HG02943 (cell line): ENCODE results near the gene CMYA5.
"Not testable (repeated sequence)": the region's sequence is repeated elsewhere in the genome, so short reads cannot be mapped to it uniquely, and the experiment has no call there.

Experiments
- ATAC-seq: cut with Tn5 transposase; IDR thresholded peaks from one replicate; pipeline ENCODE4 v1.9.1; 2021; ENCODE audit warnings: mild to moderate bottlenecking, low read depth, moderate library complexity; ENCODE audit not compliant: unreplicated experiment

Gene CMYA5

DNA sequence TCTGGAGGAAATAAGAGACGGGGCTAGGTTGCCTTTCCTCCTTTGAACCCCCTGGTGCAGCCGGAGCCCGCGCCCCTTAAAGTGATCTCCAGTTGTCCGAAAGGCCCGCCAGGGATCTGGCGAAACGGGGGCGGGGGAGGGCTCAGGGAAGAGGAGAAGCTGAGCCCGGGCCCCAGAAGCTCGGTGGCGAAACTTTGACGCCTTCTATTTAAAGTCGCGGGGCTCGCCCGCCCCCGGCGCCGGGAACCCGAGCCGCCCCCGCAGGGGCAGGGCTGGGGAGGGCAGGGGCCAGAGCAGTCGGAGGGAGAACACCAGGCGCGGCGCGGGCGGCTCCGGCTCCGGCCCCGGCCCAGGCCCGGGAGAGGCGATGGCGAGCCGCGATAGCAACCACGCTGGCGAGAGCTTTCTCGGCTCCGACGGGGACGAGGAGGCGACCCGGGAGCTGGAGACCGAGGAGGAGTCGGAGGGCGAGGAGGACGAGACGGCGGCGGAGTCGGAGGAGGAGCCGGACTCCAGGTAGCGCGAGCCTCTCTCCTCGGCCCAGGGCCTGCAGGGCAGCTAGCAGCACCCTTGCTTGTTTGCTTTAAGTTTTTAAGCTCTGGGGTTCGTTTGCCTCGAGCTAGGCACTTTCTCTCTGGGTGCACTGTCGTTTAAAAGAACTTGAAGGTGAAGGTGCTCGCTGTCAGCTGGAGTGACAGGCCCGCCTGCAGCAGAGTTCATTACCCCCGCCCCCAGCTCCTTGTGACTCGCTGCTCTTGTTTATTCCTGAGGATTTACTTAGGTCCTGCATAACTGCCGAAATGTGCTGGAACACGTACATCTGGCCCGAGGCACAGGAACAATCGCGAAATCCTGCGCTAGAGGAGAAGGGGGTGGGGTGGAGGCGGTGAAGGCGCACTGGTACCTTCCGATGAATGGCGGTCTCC is at the start of gene CMYA5:
Gene CMYA5, plus strand, starts transcription at position 296 of the 926 bp plus-strand sequence. Its CDS starts 72 bp downstream, at position 368.
- ATAC-seq, result no peak

DNA sequence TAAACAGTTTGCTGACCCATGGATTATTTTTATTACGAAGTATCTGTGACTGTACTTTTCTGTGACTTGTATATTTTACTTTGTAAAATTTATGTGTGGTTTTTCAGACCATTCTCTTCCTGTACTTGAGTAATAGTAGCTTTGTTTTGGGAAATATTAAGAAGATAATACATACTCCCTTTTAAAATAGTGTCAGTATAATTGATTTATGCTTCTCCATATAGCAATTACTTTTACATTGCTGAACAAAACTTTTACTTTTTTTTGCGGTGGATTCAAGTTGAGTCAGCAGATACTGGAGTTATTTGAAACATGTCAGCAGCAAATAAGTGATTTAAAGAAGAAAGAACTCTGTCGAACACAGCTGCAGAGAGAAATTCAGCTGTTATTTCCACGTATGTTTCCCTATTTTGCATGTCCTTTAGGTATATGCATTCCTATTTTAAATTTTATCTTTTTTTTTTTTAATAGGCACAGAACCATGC is 49.0 kb upstream of the CMYA5 start:
- no peak for ATAC-seq

DNA sequence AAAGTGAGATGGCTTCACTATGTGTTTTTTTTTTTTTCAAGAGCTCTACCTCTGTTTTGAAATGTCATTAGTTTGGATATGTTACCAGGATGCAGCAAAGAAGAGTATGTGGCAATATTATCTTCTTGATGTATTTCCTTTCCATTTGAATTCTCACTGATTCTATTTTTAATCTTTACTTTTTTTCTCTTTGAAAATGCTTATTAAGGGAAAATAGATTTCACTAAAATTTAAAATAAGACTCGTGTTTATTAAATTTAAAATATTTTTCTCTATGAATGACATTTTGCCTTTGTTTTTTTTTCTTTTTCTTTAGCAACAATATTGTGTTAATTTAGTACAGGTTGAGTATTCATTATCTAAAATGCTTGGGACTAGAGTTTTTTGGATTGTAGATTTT is 48.2 kb upstream of the CMYA5 start:
- ATAC-seq, result no peak

DNA sequence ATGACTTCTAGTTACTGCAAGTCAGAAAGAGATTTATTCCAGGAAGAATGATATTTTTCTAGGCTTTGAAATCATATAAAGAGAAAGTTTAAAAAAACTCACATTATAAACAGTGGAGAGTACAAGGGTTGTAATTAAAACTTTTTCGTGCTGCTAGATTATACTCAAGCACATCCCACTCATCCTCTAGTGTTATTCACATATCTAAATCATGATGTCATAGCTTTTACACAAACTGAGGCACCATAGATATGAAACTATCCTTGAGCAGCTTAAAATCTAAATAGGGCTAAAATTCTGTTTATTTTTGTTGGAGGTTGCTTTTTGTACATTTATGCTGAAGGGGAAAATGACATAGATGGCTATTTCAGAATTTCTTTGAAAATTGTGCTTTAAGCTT is 47.4 kb upstream of the CMYA5 start:
- ATAC-seq, result no peak

DNA sequence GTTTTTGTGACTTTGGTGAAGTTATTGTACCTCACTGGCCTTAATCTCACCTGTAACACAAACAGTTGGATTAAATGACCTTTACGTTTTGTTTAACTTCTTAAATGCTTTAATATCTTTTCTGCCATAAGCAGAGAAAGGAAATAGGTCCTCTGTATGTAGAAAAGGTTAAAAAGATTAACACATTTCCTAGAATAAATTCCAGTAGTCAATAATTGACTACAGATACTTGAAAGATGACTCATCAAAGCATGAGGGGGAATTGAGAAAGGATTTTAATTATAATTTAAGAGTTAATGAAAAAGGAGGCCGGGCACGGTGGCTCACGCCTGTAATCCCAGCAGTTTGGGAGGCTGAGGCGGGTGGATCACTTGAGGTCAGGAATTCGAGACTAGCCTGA is 35.8 kb upstream of the CMYA5 start:
- ATAC-seq, result no peak

DNA sequence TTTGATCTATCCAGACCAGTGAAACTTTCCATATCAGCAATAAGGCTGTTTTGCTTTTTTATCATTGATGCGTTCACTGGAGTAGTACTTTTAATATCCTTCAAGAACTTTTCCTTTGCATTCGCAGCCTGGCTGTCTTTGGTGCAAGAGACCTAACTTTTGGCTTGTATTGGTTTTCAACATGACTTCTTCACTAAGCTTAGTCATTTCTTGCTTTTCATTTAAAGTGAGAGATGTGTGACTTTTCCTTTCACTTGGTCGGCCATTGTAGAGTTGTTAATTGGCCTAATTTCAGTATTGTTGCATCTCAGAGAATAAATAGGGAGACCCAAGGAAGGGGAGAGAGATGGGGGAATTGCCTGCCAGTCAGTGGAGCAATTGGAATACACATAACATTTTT is 26.4 kb upstream of the CMYA5 start:
- no peak for ATAC-seq

DNA sequence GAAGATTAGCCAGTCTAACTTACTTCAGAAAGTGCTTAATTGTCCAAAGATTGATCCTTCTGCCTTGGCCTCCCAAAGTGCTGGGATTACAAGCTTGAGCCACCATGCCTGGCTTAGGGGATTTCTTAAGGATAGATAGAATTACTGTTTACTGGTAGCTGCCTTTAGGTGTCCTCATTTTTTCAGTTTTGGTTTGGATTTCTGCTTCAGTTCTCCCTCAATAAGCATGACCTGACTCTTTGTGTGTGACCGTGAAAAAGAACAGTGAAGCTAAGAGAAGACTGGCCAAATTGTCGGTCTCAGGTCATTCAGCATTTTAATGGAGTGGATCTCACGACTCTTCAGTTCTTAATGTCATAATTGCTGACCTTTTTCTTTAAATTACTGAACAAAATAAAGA is 22.9 kb upstream of the CMYA5 start:
- ATAC-seq, result no peak

DNA sequence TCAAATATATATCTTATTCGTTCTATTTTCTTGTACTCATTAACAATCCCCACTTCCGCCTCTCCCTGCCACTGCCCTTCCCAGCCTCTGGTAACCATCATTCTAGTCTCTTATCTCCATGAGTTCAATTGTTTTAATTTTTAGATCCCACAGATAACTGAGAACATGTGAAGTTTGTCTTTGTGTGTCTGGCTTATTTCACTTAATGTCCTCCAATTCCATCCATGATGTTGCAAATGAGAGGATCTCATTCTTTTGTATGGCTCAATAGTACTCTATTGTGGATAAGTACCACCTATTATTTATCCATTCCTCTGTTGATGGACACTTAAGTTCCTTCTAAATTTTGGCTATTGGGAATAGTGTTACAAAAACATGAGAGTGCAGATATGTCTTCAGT is 17.2 kb upstream of the CMYA5 start:
- no peak for ATAC-seq

DNA sequence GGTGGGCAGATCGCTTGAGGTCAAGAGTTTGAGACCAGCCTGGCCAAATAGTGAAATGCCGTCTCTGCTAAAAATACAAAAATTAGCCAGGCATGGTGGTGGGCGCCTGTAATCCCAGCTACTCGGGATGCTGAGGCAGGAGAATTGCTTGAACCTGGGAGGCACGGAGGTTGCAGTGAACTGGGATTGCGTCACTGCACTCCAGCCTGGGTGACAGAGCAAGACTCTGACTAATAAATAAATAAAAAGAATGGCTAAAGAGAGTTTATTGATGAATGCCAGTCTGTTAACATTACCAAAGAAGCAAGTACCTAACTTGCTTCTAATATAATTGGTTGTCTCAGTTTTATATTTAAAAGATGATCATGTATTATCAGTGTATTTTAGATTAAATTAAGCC is 13.3 kb upstream of the CMYA5 start:
- ATAC-seq, result not testable (repeated sequence)

DNA sequence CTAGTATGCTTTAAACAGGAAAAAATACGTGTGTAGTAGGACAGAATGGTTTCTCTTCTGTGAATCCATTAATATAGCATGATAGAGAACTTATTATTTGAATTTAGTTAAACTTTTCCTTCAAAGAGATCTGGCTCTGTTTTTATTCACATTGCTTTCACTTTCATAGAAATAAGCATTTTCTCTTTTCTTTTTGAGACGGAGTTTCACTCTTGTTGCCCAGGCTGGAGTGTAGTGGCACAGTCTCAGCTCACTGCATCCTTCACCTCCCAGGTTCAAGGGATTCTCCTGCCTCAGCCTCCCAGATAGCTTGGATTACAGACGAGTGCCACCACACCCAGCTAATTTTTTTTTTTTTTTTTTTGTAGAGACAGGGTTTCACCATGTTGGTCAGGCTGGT is 7.5 kb upstream of the CMYA5 start:
- not testable (repeated sequence) for ATAC-seq

DNA sequence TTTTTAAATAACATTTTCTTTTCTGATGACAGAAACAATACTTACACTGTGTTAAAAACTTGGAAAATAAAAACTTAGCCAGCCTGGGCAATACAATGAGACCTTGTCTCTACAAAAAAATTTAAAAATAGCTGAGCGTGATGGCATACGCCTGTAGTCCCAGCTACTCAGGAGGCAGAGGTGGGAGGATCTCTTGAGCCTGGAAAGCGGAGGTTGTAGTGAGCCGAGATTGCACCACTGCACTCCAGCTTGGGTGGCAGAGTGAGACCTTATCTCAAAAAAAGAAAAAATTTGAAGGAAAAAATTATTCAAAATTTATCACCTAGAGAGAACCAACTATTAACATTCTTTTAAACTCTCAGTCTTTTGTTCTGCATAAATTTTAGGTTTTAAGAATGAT is 4.9 kb upstream of the CMYA5 start:
- no peak for ATAC-seq

DNA sequence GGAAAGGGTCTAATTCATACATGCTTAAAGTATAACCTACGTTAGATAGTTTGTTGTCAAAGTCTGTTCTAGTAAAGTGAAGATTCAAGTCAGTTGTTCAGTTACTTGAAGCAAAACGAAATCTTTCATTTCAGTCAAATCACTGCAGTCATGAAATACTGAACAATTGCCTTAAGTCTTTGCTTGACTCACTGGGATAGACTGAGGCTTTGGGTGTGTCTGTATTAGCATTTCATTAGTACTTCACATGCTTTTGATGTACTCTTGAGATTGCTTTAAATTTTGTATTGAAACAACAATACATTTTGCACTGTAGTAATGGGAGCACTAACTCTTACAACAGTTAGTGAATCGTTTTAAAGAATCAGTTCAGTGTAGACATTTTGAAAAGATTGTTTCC is 4.0 kb upstream of the CMYA5 start:
- ATAC-seq, result no peak

DNA sequence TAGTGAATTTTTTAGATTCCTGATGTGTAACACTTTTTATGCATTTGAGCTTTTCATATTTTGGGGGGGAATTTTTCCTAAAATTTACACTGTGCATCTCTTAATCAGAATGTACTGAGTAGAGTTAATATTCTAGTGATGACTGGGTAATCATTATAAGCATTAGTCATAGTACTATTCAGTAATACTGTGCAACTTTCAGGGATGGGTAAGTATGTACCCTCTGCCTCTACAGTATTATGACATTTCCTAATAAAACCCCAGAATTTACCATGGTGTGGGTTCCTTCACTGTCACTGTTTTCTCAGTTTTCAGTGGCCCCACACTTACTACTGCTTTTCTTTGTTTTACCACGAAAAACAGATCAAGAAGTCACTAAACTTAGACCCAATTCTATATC is 2.8 kb upstream of the CMYA5 start:
- ATAC-seq, result no peak

DNA sequence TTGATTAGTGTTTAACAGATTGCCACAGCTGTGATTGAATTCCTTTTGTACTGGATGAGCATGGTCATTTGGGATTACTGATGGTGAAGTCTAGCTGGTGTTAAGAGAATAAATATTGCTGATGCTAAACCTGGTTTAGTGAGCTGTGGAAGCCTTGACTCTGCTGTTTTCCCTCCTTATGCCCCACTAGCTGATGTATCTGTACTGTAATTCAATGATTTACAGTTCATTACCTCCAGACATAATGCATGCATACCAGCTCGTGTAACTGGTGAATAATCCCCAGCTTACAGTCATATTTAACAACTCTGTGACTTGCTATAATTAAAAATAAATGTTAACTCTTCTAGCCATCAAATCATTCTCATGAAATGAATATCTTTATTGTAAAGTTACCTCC is 1.7 kb upstream of the CMYA5 start:
- ATAC-seq, result no peak

DNA sequence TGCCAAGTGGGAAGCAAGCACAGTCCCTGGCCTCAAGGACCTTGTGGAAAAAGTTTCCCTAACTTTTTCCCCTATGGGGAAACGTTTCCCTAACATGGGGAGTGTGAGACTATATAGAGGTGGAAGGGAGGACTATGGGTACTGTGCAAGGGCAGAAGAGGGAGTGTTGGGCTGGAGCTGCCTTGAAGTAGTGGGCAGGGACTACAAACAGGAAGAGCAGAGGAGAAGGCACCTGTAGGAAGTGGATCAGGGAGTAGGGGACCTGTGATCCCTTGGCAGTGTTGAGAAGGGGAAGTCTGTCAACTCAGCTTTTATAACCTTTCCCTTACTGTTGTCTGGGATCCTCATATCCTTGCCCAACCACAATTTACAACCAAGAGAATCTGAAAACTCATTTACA is 1.4 kb downstream of the CMYA5 start:
- ATAC-seq, result no peak

DNA sequence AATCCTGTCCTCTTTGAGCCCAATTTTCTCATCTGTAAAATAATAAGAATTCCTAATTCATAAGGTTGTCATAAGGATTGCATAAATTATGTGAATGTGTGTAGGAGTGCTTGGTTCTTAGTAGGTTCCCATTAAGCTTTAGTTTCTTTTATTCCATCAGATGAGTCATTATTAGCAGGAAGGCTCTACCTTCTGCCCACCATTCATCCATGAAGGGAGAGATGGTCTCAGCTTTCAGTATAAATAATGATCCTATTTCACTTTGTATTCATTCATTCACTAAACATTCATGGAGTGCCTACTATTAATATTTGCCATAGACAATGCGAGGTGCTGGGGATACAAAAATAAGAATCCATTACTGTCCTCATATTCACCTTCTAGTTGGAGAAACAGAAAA is 3.0 kb downstream of the CMYA5 start:
- ATAC-seq, result no peak

DNA sequence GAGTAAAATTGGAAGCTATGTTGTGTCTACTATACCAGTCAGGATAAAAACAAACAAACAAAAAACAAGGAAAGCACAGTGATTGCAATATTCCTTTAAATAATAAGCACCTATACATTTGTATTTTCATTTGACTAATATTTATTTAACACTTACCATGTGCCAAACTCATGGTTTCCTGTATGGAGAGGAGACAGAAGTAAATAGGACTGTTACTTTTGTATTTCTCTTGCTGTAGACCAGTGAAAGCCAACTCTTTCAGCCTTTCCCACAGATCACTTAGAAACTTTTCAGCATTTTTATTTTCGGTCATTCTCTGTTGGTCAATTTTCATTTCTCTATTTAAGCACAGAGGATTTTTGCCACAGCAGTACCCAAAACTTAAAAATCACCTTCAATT is 4.5 kb downstream of the CMYA5 start:
- no peak for ATAC-seq

DNA sequence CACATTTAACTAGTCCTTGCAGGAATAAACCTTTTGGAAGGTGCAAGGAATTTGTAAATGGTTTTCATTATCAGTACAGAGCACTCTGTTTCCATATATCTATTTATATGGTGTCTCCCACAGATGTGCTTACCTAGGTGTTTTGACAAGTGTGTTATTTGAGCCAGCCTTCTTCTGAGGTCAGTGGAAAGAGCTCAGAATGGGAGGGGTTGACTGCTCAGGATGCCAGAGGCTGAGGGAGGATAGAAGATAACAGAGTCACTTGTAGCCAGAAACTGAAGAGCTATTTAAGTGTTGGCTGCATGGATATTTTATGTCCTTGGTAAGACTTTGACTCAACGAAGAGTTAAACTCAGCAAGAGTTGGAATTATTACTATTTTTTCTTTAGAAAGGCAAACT is 5.0 kb downstream of the CMYA5 start:
- no peak for ATAC-seq

DNA sequence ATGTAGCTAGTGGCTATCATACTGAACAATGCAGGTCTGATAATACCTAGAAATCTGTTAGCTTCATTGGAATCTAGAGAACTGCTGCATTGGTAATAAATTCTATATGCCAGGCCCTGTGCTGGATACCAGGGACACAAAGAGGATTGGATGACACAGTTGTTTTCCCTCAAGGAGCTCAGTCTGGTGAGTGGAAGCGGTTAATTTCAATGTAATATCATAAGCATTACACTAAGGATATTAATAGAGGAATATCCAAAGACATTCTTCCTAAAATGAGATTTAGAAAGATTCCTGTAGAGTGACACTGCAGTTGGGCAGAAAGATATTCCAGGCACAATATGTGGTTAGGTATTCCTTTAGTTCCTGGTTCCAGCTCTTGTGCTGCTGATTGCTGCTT is 5.9 kb downstream of the CMYA5 start:
- no peak for ATAC-seq

DNA sequence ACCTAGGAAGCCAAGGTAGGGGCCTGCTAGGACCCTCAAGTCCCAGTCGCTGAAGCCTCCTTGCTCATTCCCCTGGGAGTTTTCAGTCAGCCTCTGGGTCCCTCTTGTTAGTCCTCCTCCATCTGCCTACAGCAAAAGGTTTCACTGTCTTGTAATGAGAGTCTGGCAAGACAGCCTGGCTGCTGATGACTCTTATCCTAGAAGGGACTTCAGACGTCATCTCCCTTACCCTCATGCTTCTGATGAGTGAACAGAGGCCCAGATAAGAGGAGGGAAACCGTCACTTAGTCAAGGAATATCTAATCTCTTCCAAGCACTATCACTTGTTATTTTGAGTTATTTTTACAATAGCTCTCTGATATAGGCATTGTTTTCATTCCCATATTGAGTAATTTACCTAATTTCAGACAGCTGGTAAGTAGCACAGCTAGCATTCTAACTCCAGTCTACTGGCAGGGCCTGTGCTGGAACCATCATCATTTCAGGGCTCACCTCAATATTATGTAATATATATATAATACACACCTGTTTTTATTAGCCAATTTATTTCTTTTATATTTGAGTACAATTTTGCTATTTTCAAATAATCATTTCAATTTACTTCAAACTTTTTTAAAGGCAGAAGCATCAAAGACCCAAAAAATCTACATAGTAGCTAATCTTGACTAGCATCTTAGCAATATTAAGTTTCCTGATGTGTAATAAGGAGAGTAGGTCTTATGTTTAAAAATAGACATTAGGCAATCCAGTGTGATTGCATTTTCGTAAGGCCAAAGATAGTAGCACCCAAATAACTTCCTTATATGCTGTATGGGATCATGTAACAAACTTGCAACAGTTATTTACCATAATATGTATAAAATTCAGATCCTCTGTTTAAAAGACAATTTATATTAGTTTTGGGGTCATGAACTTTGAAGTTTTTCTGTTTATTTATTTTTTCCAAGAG is 7.9 kb downstream of the CMYA5 start:
- no peak for ATAC-seq

DNA sequence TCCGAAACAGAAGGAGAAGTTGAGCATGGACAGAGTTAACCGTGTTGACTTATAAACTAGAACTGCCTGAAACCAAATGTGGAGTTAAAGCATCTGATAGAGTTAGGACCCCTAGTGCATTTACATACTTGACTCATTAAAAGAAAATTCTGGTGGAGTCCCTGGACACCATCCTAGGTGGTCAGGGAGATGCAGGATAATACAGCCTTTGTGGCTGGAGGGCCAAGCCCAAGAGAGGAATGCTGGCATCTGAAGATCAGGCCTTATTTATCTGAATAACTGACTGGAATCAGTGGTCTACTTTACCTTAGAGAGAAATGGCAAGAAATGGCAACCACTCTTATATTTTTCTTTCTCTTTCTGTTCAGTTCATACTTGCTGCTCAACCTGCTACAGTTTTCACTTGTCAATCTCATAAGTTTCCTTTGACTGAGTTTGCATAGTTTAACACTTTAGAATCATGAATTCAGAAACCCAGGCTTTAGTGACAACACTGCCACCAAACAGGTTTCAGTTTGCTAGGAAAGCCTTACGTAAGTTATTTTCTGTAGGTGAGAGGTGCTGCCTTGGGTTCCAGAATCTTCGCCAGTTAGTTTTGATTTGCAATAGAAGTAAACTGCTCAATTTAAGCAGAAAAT is 10.2 kb downstream of the CMYA5 start:
- ATAC-seq, result peak; percentile 78
